GM12878 (cell line): ENCODE data around the gene MKX. TPM values are rescaled to one million over a fixed set of nuclear protein-coding genes. Genes with fewer than 3 reads are reported as not detected.

ENCODE experiments used
- ATAC-seq: fragments of 200-7000 bp; cut with Tn5 transposase; 3 replicates; pipeline ENCODE4 v1.9.1; 2020; ENCODE audit warnings: mild to moderate bottlenecking, moderate library complexity
- BruUV-seq: library from RNA; stranded (reverse); fragments of 400-500 nt; replicated peaks from 2 replicates; lab custom pipeline; 2021; lab: Mats Ljungman, UMichigan
- CTCF ChIA-PET: fragments of 300-600 bp; sonication (Branson Sonifier 250); formaldehyde crosslinking; extraction: SDS; loops from one replicate; lab custom pipeline; 2021; ENCODE audit warnings: inconsistent platforms; lab: Yijun Ruan, JAX
- POLR2A ChIA-PET: fragments of 350-600 bp; formaldehyde crosslinking; extraction: SDS; loops from one replicate; lab custom pipeline; 2021; ENCODE audit warnings: inconsistent platforms; lab: Charles Lee
- RAD21 ChIA-PET: fragments of 300-600 bp; sonication (Branson Sonifier 250); formaldehyde crosslinking; loops from one replicate; lab custom pipeline; 2023; ENCODE audit warnings: antibody characterized with exemption; ENCODE audit not compliant: unreplicated experiment; lab: Charles Lee
- SMC1A ChIA-PET: fragments of 300-600 bp; sonication (Branson Sonifier 250); formaldehyde crosslinking; loops from one replicate; lab custom pipeline; 2023; ENCODE audit not compliant: unreplicated experiment, uncharacterized antibody; lab: Charles Lee
- DNase-seq: peaks from one replicate; pipeline ENCODE4 v3.0.0-alpha.2; 2011; ENCODE audit warnings: low read depth, low spot score
- FAIRE-seq: peaks from 3 replicates; lab custom pipeline; 2011; peaks lifted over from hg19 to GRCh38; lab: Jason Lieb, UNC
- H2AFZ ChIP-seq: 2 replicates; pipeline ENCODE4 v1.6.0; 2011; ENCODE audit warnings: low read depth, low read length, control low read depth; ENCODE audit not compliant: control insufficient read depth
- H3K27ac ChIP-seq: 2 replicates; pipeline ENCODE4 v1.5.1; 2011; ENCODE audit warnings: control low read depth; ENCODE audit not compliant: control insufficient read depth, insufficient read depth
- H3K27me3 ChIP-seq, 2 experiments: replicated peaks in 1 of 2; 2 replicates each; pipeline versions ENCODE4 v1.6.0 to v1.6.1; 2011; ENCODE audit warnings: low read length in 1 of 2; ENCODE audit not compliant: control insufficient read depth in 2 of 2, insufficient read depth in 2 of 2
- H3K36me3 ChIP-seq, 2 experiments: 2 replicates each; pipeline ENCODE4 v1.5.1; 2011; ENCODE audit warnings: low read length in 1 of 2; ENCODE audit not compliant: control insufficient read depth in 2 of 2, insufficient read depth in 2 of 2
- H3K4me1 ChIP-seq: 2 replicates; pipeline ENCODE4 v1.6.1; 2011; ENCODE audit warnings: mild to moderate bottlenecking, low read length, moderate library complexity, mixed read lengths; ENCODE audit not compliant: control insufficient read depth, insufficient read depth
- H3K4me2 ChIP-seq: 2 replicates; pipeline ENCODE4 v1.6.0; 2011; ENCODE audit warnings: control low read depth; ENCODE audit not compliant: control insufficient read depth, insufficient read depth
- H3K4me3 ChIP-seq: fragments of 200-600 bp; sonication (generic); 2 replicates; pipeline ENCODE4 v1.5.1; 2016
- H3K79me2 ChIP-seq: 2 replicates; pipeline ENCODE4 v1.6.0; 2011; ENCODE audit warnings: low read length; ENCODE audit not compliant: control insufficient read depth, insufficient read depth
- H3K9ac ChIP-seq: 2 replicates; pipeline ENCODE4 v1.8.0; 2011; ENCODE audit warnings: low read length, control low read depth, mixed read lengths; ENCODE audit not compliant: control insufficient read depth, insufficient read depth
- H3K9me3 ChIP-seq: replicated peaks from 3 replicates; pipeline ENCODE4 v1.5.1; 2011; ENCODE audit warnings: mild to moderate bottlenecking, low read length; ENCODE audit not compliant: control insufficient read depth, insufficient read depth
- H4K20me1 ChIP-seq: 2 replicates; pipeline ENCODE4 v1.6.0; 2011; ENCODE audit not compliant: control insufficient read depth, insufficient read depth
- BMI1 ChIP-seq: fragments of 450-650 bp; IDR thresholded peaks from 2 replicates; pipeline ENCODE4 v1.6.1; 2016; ENCODE audit warnings: mild to moderate bottlenecking, moderate library complexity, borderline replicate concordance
- DPF2 ChIP-seq: fragments of 450-650 bp; IDR thresholded peaks from 2 replicates; pipeline ENCODE4 v1.6.1; 2017; ENCODE audit warnings: mild to moderate bottlenecking
- EP300 ChIP-seq, 2 experiments: fragments of 150-350 bp in 1 of 2; IDR thresholded peaks; 2 replicates each; pipeline ENCODE4 v1.6.1; 2011 to 2012; ENCODE audit warnings: low read depth in 2 of 2, low read length in 2 of 2, borderline replicate concordance in 1 of 2, improper control_type of control experiment in 1 of 2, inconsistent platforms in 1 of 2; ENCODE audit not compliant: control insufficient read depth in 1 of 2
- FOXK2 ChIP-seq: fragments of 450-650 bp; IDR thresholded peaks from 2 replicates; pipeline ENCODE4 v1.6.1; 2017; ENCODE audit warnings: mild to moderate bottlenecking, moderate library complexity
- HDGF ChIP-seq: fragments of 450-650 bp; IDR thresholded peaks from 2 replicates; pipeline ENCODE4 v1.6.1; 2016; ENCODE audit warnings: antibody characterized with exemption
- JUND ChIP-seq: IDR thresholded peaks from 2 replicates; pipeline ENCODE4 v1.6.1; 2012; ENCODE audit warnings: low read depth, mild to moderate bottlenecking, low read length, improper control_type of control experiment, moderate library complexity
- NRF1 ChIP-seq: conservative IDR thresholded peaks from 2 replicates; pipeline ENCODE4 v1.6.1; 2011; ENCODE audit warnings: mild to moderate bottlenecking, low read depth, low read length, improper control_type of control experiment
- PAX5 ChIP-seq: IDR thresholded peaks from 2 replicates; pipeline ENCODE4 v1.6.1; 2011; ENCODE audit warnings: low read depth, low read length, borderline replicate concordance
- RUNX3 ChIP-seq: IDR thresholded peaks from 2 replicates; pipeline ENCODE4 v1.6.1; 2012; ENCODE audit warnings: low read length, inconsistent platforms
- SMAD1 ChIP-seq: fragments of 450-650 bp; IDR thresholded peaks from 2 replicates; pipeline ENCODE4 v1.6.1; 2018; ENCODE audit warnings: mild to moderate bottlenecking, low read depth; ENCODE audit not compliant: partially characterized antibody
- SP1 ChIP-seq: IDR thresholded peaks from one replicate; pipeline ENCODE4 v1.6.1; 2011; ENCODE audit warnings: low read depth, low read length
- ZNF217 ChIP-seq: fragments of 450-650 bp; IDR thresholded peaks from 2 replicates; pipeline ENCODE4 v1.6.1; 2017; ENCODE audit warnings: antibody characterized with exemption, mild to moderate bottlenecking
- WGBS: methylation state at CpG from one replicate; pipeline ENCODE4 v1.1.6; 2016; ENCODE audit warnings: low lambda C conversion rate; ENCODE audit not compliant: insufficient replicate concordance, insufficient coverage; ENCODE audit errors: missing lambda C conversion rate; 5-methylcytosine and 5-hydroxymethylcytosine counted together
- in situ Hi-C: fragments of 300-500 bp; cut with MboI; formaldehyde crosslinking; loops from 9 replicates; pipeline ENCODE4 v1.14.3; 2018; ENCODE audit warnings: mixed read lengths
- intact Hi-C: fragments of 100-400 bp; cut with micrococcal nuclease; formaldehyde crosslinking; loops from one replicate; pipeline ENCODE4 v1.14.2; 2022; ENCODE audit not compliant: unreplicated experiment
- polyA plus RNA-seq, 11 experiments: library from polyadenylated mRNA; depleted of rRNA in 4 of 11; unstranded in 6 of 11; stranded (reverse) in 5 of 11; fragments of >200 nt; fragmentation: Nextera tagmentation in 4 of 11; fragmentation: Illumina TruSeq in 1 of 11; extraction: Ambion mirVana in 4 of 11; extraction: Trizol in 1 of 11; gene quantifications; 1 replicate in 1 of 11; 2 replicates in 10 of 11; pipeline versions ENCODE4 v1.2.1 to v1.2.3, GENCODE V29; 2011 to 2016; ENCODE audit warnings: inconsistent platforms in 2 of 11, missing spikeins in 2 of 11, low read depth in 1 of 11
- total RNA-seq, 4 experiments: library from RNA; depleted of rRNA in 3 of 4; stranded (reverse); fragments of >200 nt in 3 of 4; fragmentation: Illumina TruSeq in 1 of 4; extraction: Trizol in 1 of 4; gene quantifications; 2 replicates each; pipeline versions ENCODE4 v1.2.1 to v1.2.3, GENCODE V29; 2013 to 2021
- TF ChIP-seq, protein P1 (sequence below): fragments of 450-650 bp; IDR thresholded peaks from 2 replicates; pipeline ENCODE4 v1.6.1; 2017; ENCODE audit warnings: mild to moderate bottlenecking, low read depth, inconsistent platforms; ENCODE audit not compliant: poor library complexity, severe bottlenecking

MKX gene
- total and polyA plus RNA-seq, 10 of the 15 experiments (the other 5 are each of a cell fraction or from before 2014, with no cell fraction given) = not detected

DNA sequence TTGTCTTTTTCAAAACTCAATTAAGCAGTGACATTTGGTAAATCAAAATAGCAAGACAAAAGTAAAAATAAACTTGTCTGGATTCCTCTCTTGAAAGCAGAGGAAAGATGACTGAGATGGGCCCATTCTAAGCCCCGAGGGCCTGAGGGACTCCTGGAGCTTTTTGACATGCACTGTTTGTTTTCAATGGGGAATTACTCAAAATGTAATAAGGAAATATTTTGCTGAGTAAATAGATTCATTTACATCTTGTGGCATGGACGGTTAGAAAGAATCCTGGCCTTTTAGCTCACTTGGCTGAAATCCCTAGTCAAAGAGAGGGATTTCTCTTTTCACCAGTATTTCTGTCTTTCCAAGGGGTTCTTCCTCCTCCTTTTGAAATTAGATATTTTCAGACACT is 108.0 kb downstream of the MKX start:
- no peak for FAIRE-seq

More for the DNA sequence above, 108.0 kb downstream of the MKX start:
- Histone ChIP-seq H2AFZ (no peak overlapping the region), H3K27me3 (no peaks in the 10 kb centered on the region), H3K9me3 (no peaks in the 10 kb centered on the region), H3K4me1 (no peaks in the 10 kb centered on the region), H3K27ac (no peak overlapping the region), H3K4me3 (no peak overlapping the region), H3K4me2 (no peak overlapping the region), H3K79me2 (no peaks in the 10 kb centered on the region), H3K9ac (no peak overlapping the region), H4K20me1 (no peaks in the 10 kb centered on the region), H3K36me3 (no peaks in the 10 kb centered on the region)
- SMC1A ChIA-PET = no interaction called here
- no peak for ATAC-seq
- no TSS peak for BruUV-seq
- intact Hi-C loops = no loop called here
- DNase-seq = no peak
- in situ Hi-C loops = no loop called here
- CTCF ChIA-PET = no interaction called here
- TF ChIP-seq SP1 (no peak), FOXK2 (no peak), DPF2 (no peak), JUND (no peak), NRF1 (no peak), BMI1 (no peak), ZNF217 (no peak), PAX5 (no peak), EP300 (IDR thresholded peaks at IDR 0.05; ENCODE audit: borderline replicate concordance in 1 of 2, control insufficient read depth in 1 of 2, low read depth in 2 of 2, low read length in 2 of 2) (no peak), HDGF (no peak), RUNX3 (no peak), SMAD1 (no peak)
- TF ChIP-seq, protein P1, sequence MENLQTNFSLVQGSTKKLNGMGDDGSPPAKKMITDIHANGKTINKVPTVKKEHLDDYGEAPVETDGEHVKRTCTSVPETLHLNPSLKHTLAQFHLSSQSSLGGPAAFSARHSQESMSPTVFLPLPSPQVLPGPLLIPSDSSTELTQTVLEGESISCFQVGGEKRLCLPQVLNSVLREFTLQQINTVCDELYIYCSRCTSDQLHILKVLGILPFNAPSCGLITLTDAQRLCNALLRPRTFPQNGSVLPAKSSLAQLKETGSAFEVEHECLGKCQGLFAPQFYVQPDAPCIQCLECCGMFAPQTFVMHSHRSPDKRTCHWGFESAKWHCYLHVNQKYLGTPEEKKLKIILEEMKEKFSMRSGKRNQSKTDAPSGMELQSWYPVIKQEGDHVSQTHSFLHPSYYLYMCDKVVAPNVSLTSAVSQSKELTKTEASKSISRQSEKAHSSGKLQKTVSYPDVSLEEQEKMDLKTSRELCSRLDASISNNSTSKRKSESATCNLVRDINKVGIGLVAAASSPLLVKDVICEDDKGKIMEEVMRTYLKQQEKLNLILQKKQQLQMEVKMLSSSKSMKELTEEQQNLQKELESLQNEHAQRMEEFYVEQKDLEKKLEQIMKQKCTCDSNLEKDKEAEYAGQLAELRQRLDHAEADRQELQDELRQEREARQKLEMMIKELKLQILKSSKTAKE = no peak
- 0% methylated on average over 2 of the region's 2 CpGs for WGBS
- RAD21 ChIA-PET = no interaction called here
- POLR2A ChIA-PET = no interaction called here
